ENCODE data around the gene KCTD3.

DNA sequence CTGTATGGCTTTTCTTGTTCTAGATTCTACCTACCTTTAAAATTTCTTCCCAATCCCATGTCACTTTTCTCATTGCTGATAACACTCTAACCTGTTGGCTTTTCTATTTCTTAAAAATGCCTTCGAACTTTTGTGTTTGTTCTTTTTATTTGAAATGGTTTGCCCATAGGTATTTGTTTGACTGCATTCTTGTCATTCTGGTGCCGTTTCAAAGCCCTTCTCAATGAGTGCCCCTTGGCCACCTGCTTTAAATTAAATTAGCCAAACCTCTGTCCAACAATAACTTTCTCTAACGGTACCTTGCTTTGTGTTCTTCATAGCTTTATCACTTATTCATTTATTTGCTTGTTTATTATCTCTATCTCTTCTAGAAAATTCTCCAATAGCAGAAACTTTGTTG, 38.9 kb downstream of the KCTD3 start:
- TF ChIP-seq, protein P1, sequence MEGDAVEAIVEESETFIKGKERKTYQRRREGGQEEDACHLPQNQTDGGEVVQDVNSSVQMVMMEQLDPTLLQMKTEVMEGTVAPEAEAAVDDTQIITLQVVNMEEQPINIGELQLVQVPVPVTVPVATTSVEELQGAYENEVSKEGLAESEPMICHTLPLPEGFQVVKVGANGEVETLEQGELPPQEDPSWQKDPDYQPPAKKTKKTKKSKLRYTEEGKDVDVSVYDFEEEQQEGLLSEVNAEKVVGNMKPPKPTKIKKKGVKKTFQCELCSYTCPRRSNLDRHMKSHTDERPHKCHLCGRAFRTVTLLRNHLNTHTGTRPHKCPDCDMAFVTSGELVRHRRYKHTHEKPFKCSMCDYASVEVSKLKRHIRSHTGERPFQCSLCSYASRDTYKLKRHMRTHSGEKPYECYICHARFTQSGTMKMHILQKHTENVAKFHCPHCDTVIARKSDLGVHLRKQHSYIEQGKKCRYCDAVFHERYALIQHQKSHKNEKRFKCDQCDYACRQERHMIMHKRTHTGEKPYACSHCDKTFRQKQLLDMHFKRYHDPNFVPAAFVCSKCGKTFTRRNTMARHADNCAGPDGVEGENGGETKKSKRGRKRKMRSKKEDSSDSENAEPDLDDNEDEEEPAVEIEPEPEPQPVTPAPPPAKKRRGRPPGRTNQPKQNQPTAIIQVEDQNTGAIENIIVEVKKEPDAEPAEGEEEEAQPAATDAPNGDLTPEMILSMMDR (IDR thresholded peaks at IDR 0.05; ENCODE audit: insufficient read depth, low read length): no peak
- TF ChIP-seq, protein P2, sequence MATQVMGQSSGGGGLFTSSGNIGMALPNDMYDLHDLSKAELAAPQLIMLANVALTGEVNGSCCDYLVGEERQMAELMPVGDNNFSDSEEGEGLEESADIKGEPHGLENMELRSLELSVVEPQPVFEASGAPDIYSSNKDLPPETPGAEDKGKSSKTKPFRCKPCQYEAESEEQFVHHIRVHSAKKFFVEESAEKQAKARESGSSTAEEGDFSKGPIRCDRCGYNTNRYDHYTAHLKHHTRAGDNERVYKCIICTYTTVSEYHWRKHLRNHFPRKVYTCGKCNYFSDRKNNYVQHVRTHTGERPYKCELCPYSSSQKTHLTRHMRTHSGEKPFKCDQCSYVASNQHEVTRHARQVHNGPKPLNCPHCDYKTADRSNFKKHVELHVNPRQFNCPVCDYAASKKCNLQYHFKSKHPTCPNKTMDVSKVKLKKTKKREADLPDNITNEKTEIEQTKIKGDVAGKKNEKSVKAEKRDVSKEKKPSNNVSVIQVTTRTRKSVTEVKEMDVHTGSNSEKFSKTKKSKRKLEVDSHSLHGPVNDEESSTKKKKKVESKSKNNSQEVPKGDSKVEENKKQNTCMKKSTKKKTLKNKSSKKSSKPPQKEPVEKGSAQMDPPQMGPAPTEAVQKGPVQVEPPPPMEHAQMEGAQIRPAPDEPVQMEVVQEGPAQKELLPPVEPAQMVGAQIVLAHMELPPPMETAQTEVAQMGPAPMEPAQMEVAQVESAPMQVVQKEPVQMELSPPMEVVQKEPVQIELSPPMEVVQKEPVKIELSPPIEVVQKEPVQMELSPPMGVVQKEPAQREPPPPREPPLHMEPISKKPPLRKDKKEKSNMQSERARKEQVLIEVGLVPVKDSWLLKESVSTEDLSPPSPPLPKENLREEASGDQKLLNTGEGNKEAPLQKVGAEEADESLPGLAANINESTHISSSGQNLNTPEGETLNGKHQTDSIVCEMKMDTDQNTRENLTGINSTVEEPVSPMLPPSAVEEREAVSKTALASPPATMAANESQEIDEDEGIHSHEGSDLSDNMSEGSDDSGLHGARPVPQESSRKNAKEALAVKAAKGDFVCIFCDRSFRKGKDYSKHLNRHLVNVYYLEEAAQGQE (IDR thresholded peaks at IDR 0.05; ENCODE audit: insufficient replicate concordance, low read depth): no peak
- TF ChIP-seq POLR2AphosphoS5 (IDR thresholded peaks at IDR 0.05; ENCODE audit: low read depth): no peak

All from HL-60 (cell line).